ENCODE data around the gene WWC2.

The WWC2 gene

GRCh38 chr4:183059797-183060196 is 39.3 kb upstream of the WWC2 start:
- H3K9me3 ChIP-seq (ENCODE audit: insufficient read depth, low read depth, low read length): no peaks in the 10 kb centered on the region
- H3K4me1 ChIP-seq (ENCODE audit: insufficient read depth, low read length, poor library complexity, severe bottlenecking): no peaks in the 10 kb centered on the region
- H3K9me2 ChIP-seq (replicated peaks; ENCODE audit: low read depth, low read length): no peaks in the 10 kb centered on the region
- H4K20me1 ChIP-seq (ENCODE audit: insufficient read depth, low read length, poor library complexity, severe bottlenecking): no peaks in the 10 kb centered on the region
- no peak overlapping the region for H3K9ac ChIP-seq (ENCODE audit: low read depth, low read length, poor library complexity, severe bottlenecking)
- no peaks in the 10 kb centered on the region for H3K79me2 ChIP-seq (ENCODE audit: insufficient read depth, low read length)
- no peaks in the 10 kb centered on the region for H3K36me3 ChIP-seq (ENCODE audit: insufficient read depth, low read length)
- TF ChIP-seq EZH2phosphoT487 (IDR thresholded peaks at IDR 0.05; ENCODE audit: borderline replicate concordance) (no peak), CTCF (conservative IDR thresholded peaks at IDR 0.05; ENCODE audit: low read length) (no peak)
- no peaks in the 10 kb centered on the region for H3K27me3 ChIP-seq (ENCODE audit: insufficient read depth, low read length, poor library complexity, severe bottlenecking)
- H2AFZ ChIP-seq (ENCODE audit: low read length): no peak overlapping the region
- H3F3A ChIP-seq (ENCODE audit: low read depth): no peaks in the 10 kb centered on the region
- no peak overlapping the region for H3K4me3 ChIP-seq (ENCODE audit: low read length, poor library complexity, severe bottlenecking)
- no peak overlapping the region for H3K4me2 ChIP-seq (ENCODE audit: low read depth, low read length, poor library complexity, severe bottlenecking)

DNA sequence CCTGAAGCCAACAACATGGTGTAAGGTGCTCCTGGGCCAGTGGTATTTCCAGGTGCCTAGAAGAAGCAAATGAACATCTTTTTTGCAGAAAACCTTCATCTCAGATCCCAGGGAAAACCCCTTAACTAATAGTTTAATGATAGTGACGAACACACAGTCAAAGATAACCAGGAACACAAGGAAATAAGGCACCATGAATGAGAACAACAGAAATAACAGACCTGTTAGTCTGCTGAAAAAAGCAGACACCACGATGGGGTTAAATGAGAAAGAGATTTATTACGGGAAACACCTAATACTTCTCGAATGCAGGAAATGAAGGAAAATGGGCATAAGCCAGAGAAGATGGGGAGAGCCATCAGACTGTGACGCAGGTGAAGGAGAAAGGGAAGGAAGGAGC is 30.6 kb upstream of the WWC2 start:
- Histone ChIP-seq H3K4me1 (ENCODE audit: insufficient read depth, low read length, poor library complexity, severe bottlenecking) (no peaks in the 10 kb centered on the region), H3K9me3 (ENCODE audit: insufficient read depth, low read depth, low read length) (no peaks in the 10 kb centered on the region), H3K9ac (ENCODE audit: low read depth, low read length, poor library complexity, severe bottlenecking) (no peak overlapping the region), H3K27me3 (ENCODE audit: insufficient read depth, low read length, poor library complexity, severe bottlenecking) (no peaks in the 10 kb centered on the region), H3K4me3 (ENCODE audit: low read length, poor library complexity, severe bottlenecking) (no peak overlapping the region), H3F3A (ENCODE audit: low read depth) (no peaks in the 10 kb centered on the region), H3K36me3 (ENCODE audit: insufficient read depth, low read length) (no peaks in the 10 kb centered on the region), H3K9me2 (replicated peaks; ENCODE audit: low read depth, low read length) (no peaks in the 10 kb centered on the region), H3K4me2 (ENCODE audit: low read depth, low read length, poor library complexity, severe bottlenecking) (no peak overlapping the region), H4K20me1 (ENCODE audit: insufficient read depth, low read length, poor library complexity, severe bottlenecking) (no peaks in the 10 kb centered on the region), H3K79me2 (ENCODE audit: insufficient read depth, low read length) (no peaks in the 10 kb centered on the region), H2AFZ (ENCODE audit: low read length) (no peak overlapping the region)
- TF ChIP-seq CTCF (conservative IDR thresholded peaks at IDR 0.05; ENCODE audit: low read length): no peak
- no peak for TF ChIP-seq EZH2phosphoT487 (IDR thresholded peaks at IDR 0.05; ENCODE audit: borderline replicate concordance)

- H3K4me2 ChIP-seq (ENCODE audit: low read depth, low read length, poor library complexity, severe bottlenecking): no peak overlapping the region
- H2AFZ ChIP-seq (ENCODE audit: low read length): no peak overlapping the region
- H3K9me2 ChIP-seq (replicated peaks; ENCODE audit: low read depth, low read length): no peaks in the 10 kb centered on the region
- H3K79me2 ChIP-seq (ENCODE audit: insufficient read depth, low read length): no peaks in the 10 kb centered on the region
- H3K27me3 ChIP-seq (ENCODE audit: insufficient read depth, low read length, poor library complexity, severe bottlenecking): no peaks in the 10 kb centered on the region
- no peaks in the 10 kb centered on the region for H4K20me1 ChIP-seq (ENCODE audit: insufficient read depth, low read length, poor library complexity, severe bottlenecking)
- H3K9ac ChIP-seq (ENCODE audit: low read depth, low read length, poor library complexity, severe bottlenecking): no peak overlapping the region
- H3F3A ChIP-seq (ENCODE audit: low read depth): no peaks in the 10 kb centered on the region
- TF ChIP-seq CTCF (conservative IDR thresholded peaks at IDR 0.05; ENCODE audit: low read length): no peak
- TF ChIP-seq EZH2phosphoT487 (IDR thresholded peaks at IDR 0.05; ENCODE audit: borderline replicate concordance): no peak
- no peaks in the 10 kb centered on the region for H3K4me1 ChIP-seq (ENCODE audit: insufficient read depth, low read length, poor library complexity, severe bottlenecking)
- H3K9me3 ChIP-seq (ENCODE audit: insufficient read depth, low read depth, low read length): no peaks in the 10 kb centered on the region
- no peak overlapping the region for H3K4me3 ChIP-seq (ENCODE audit: low read length, poor library complexity, severe bottlenecking)
- H3K36me3 ChIP-seq (ENCODE audit: insufficient read depth, low read length): no peaks in the 10 kb centered on the region
Measured at GRCh38 chr4:183071222-183071621, 27.8 kb upstream of the WWC2 start.

All from Loucy (cell line).